Stimulated activated naive CD4-positive, alpha-beta T cell treated with Interleukin-2 at 50 U/mL for 16 hours (primary cell): Measurements from ENCODE around the gene BACH2.
"Not testable (repeated sequence)": the region's sequence is repeated elsewhere in the genome, so short reads cannot be mapped to it uniquely, and the experiment has no call there.

Source experiments
- DNase-seq: peaks from one replicate; lab custom pipeline; 2025; lab: John Stamatoyannopoulos, UW

The BACH2 gene

DNA sequence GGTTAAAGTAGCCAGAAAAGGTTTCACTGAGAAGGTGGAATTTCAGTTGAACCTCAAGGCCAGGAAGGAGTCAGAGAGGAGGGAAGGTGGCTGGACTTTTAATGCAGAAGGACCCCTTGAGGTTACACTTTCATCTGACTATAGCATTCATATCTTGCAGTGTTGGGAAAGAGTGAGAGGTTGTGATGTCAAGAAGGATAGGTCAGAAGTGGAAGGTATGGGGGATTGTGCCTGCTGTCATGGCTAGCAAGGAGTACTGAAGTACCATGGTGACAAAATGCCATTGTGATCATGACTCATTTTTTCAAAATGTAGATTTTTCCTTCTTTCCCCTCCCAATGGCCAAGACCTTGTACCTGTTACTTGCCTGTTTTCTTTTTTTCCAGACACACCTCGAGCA, 5.2 kb upstream of the BACH2 start:
- DNase-seq: no peak

GRCh38 chr6:90298459-90299053, 1.9 kb upstream of the BACH2 start:
- DNase-seq: no peak

DNA sequence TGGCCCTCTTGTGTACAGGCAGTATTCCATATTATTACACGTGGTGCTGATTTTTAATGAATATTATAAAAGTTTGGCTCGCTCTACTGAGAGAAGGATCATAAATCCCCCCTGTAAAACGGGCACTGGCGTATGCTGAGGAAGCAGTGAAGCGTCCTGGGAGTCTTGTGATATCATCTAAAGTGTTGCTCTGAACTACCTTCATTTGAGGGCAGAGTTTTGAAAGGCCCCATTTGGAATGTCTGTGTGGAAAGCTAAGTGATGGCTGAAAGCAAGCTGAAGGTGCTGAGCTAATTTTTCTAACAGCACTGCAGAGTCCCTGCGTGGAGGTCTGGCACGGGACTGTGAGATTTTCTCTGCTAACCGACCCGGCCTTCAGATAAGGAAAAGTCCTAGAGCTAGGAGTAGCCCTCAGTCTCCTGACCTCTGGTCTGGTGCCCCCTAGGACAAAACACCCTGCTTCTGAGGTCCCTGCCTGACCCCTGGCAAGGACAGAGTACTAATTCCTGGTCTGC, 1.3 kb upstream of the BACH2 start:
- no peak for DNase-seq

- DNase-seq: no peak
Observed at GRCh38 chr6:90297115-90297866, 648 bp upstream of the BACH2 start.

DNA sequence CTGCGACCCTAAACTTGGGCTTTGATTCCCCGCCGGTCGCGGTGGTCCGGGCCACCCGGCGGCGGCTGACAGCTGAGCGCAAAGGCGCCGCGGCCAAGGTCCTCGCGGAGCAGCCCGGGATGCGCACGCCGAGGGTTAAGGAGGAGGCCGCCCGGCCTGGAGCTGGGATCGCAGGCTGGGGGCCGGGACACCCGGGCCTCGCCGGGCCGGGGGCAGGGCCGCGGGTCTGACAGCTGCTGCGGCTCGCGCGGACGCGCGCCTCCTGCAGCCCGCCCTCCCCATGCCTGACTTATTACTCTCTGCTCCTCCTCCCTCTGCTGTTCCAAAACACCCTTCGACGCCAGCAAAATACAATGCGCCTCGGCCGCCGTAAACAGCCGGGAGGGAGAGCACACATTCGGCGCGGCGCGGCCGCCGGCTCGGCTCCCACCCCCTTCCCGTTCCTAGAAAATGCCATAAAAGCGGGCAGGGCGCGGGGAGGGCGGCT, 746 bp downstream of the BACH2 start:
- peak; percentile 59 for DNase-seq

- DNase-seq: peak; percentile 77
Observed at GRCh38 chr6:90294989-90295853, 1.4 kb downstream of the BACH2 start.

DNA sequence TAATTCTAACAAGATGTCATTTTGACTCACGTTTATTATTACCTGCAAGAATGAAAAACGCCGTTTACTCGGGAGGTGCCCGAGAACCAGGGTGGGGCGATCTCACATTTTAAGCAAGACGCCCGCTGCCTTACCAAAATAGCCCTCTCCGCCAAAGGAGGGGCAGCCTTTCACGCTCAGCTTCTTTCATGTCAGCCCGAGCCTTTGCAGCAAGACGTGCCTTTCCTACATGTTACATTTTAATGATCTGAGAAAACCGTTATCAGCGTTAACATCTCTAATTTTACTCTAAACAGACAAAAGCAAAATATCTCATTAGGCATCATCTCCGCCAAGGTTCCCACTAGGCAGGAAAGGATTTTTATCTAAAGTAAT, 2.0 kb downstream of the BACH2 start:
- DNase-seq: peak; percentile 22

DNA sequence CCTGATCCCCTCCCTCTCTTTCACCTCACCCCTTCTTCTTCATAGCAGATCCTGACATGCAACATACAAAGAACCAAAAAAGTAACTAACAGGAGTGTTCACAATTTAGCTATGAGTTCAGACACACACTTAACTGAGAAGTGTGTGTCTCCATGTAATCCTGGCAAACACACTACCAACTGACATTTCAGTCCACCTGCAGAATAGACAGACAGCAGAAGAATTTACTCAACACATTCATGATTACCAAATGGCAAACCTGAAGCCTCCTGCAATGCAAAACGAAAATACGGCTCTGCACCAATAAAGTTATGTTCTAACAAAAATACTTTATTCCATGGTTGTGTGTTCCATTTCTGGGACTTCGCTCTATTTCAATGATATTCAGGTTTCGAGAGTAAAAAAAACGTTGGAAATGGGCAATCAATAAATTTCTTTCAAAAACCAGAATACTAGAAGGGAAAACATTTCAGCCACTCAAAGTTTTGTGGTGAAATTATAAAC, 2.6 kb downstream of the BACH2 start:
- no peak for DNase-seq

DNA sequence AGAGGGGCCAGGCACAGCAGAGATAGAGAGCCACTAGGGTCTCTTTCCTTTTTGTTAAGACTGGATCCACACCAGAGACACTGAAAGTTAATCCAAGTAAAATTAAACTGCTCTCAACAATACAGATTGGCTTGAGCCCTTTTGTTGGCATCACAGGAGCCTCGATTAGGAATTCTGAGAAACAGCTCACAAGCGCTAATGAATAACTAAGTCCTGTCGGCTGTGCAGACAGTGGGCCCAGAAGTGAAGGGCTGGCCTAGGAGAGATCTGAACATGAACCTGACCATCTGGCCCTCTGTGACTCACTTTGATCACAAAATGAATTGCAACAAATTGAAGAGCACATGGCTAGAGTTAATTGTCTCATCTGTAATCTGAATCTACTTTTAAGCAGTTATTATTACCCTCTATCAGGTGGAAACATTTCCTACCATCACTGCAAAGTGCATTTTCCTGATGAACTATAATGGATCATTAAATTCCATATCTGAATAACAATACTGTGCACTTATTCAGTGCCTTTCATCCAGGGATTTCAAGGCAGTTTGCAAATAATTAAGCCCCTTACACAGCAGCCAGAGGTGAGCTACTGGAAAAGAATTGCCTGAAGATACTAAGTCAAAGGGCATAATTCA, 3.2 kb downstream of the BACH2 start:
- DNase-seq: no peak

DNA sequence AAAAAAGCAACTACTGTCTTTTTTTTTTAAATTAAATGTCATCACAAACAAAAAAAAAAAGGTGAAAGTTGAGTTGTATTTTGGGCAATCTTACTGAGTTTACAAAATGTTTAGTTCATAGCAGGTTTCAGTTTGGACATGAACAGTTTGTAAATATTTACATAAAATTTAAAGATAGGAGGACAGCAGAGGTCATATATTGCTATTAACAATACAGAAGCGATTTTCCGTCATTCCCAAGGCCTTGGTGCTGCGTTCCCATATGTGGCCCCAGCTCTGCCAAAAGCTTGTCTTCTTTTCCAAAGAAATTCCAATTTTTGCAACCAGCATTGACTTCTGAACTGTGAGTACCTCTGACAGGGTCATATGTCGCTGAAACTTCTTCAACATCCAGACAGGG, 5.1 kb downstream of the BACH2 start:
- DNase-seq: no peak

DNA sequence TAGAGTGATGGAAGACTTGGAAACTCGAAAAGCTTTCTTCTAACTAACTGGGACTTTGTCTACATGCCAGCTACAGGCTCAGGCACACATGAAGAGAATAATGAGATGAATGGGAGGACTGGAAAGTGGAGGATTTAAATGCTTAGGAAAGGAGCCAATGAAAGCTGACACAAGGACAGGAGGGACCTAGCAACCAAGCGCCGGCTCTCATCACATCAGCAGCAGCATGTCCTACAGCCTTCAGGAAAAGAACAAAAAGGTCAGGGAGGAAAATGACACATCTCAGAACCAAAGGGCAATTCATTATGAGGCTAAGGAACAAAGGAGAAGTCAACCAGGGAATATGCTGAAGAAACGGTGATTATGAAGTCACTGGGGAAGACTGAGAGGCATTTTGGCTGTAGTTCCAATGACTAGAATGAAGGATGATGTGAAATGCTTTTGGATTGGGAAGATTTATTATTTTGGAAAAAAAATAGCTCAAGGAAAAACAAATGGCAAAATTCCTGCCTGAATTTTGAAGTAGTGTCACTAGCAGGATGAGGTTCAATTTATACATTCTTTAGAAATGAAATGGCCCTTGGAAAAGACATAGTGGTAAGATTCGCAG, 5.7 kb downstream of the BACH2 start:
- no peak for DNase-seq

- DNase-seq: no peak
Observed at GRCh38 chr6:90289902-90290301, 6.7 kb downstream of the BACH2 start.

DNA sequence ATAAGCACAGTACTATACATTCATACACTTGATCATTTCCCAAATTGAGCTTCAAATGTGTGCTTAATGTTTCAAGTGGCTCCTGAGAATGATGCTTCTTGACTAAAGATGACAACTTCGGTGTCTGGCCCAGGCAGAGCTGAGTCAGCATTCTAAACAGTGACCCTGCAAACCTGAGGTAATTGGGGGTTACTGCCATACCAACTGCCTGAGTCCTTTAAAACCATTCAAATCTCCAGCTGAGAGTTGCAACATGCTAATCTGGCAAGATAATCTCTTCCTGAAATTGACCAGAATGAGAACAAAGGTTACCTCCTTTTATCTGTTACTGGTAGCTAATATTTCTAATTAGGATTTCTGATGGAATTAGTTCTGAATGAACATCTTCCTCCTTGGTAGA, 8.2 kb downstream of the BACH2 start:
- DNase-seq: no peak

DNA sequence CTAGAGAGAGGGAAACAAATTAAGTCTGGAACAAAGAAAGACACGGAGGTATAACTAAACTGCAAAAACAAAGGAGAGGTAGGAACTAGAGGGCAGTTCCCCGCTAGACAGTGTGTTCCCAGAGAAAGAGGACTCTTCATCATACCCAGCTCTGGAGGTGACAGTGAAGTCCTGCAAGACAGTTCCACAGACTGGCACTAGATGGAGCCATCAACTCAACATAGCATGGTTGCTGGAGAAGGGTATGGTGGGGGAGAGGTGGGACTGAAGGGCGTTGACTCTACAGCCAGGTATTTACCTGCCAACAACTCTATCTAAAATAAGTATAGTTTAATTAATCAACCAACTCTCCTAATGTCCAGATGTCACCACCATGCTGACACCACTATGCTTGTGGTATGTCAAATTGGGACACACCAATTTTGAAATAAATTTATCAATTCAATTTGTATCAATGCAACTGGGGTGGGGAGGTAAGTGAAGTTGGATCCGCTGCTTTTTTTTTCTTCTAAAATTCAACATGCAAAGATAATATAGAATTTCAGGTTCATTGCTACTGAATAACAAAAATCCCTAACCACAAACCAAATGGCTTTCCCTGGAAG, 9.7 kb downstream of the BACH2 start:
- peak; percentile 33 for DNase-seq

DNA sequence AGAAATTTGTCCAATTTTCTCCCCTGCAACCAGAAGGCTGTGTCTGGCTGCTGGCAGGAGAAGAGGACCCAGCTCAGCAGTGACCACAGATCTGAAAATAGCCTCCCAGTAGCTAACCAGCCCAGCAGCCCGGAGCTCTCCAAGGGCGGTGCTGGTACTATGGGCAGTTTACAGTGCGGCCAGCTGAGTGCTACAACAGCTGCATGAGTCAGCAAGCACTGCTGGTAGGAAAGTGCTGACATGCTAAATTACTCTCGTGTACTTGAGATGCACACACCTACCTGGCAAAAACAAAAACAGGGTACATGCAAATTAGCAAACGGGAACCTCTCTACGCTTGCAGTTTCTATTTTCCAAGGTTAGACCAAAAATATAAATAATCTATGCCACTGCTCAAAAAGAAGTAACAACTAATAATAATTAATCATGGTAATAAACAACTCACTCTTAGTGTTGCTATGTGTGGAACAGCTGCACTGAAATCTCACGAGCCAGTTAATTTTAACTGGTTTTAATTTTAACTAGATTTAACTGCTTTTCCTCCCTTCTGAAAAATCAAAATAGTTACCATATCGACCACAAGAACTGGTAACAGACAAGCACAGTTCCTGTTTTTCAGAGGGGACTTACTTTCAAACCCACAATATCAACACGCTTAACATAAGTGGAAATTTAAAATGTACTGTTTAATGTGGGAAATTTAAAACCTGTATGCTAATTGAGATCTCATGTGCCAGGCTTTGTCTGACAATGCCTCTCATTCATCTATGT, 10.8 kb downstream of the BACH2 start:
- DNase-seq: peak; percentile 47

GRCh38 chr6:90285042-90285481, 11.6 kb downstream of the BACH2 start:
- no peak for DNase-seq

DNA sequence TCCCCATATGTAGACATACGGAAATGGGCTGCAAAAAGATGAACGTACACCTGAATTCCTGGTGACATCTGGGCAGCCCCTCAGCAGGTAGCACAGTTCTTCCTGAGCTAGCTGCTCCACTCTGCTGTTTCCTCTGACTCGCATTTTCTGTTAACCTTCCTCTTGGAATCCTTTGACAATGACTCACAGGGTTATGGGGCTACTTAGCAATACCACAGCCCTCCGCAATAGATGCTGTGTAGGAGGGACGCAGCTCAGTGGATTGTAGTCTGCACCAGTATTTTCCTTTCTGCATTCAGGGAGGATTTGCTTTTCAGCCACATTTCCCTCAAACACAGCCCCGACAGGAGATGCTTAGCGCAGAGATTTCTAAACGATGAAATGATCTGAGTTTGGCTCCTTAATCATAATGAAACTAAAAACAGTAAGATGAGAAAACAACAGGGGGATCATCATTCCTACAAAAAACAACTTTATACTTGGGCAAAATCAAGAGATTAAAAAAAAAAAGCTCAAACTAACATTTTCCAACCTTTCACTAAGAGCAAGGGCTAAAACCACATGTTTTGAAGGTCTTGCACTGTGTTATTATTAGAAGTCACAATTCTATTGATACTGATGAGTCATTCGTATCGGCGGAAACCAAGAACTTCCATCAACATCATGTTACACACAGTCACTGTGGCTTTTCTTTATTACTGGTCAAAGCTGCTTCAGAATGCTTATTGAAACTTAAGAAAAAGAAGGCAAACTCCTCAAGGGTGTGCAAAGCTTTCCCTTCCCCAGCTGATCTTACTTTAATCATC, 12.2 kb downstream of the BACH2 start:
- DNase-seq: peak; percentile 57

GRCh38 chr6:90282265-90282664, 14.4 kb downstream of the BACH2 start:
- DNase-seq: not testable (repeated sequence)

GRCh38 chr6:90278129-90278528, 18.5 kb downstream of the BACH2 start:
- DNase-seq: no peak
